Measurements from ENCODE around the gene DPYSL5.
A peak's percentile ranks its signal among the peaks of the same experiment; 100 is the strongest.

DPYSL5 gene

GRCh38 chr2:26847655-26848335, at the start of gene DPYSL5:
Gene DPYSL5 (plus strand): TSS chr2:26848132. CDS start chr2:26898500, 50,368 bp downstream.
- Histone ChIP-seq H3K79me2 (ENCODE audit: insufficient read depth, low read length) (no peaks in the 10 kb centered on the region), H3K36me3 (ENCODE audit: insufficient read depth, low read length) (no peaks in the 10 kb centered on the region), H2AFZ (ENCODE audit: low read length) (no peak within 1 kb of the TSS), H3K4me1 (ENCODE audit: insufficient read depth, low read length, severe bottlenecking) (no peaks in the 10 kb centered on the region), H3K4me2 (ENCODE audit: low read length) (peak within 1 kb of the TSS; percentile 59), H3K9me3 (ENCODE audit: low read length) (no peaks in the 10 kb centered on the region), H3K9me2 (ENCODE audit: low read depth, low read length) (no peaks in the 10 kb centered on the region), H3K9ac (ENCODE audit: low read length) (no peak within 1 kb of the TSS), H3K27ac (ENCODE audit: low read depth, low read length, poor library complexity, severe bottlenecking) (no peak within 1 kb of the TSS), H3F3A (ENCODE audit: insufficient read depth, low read length) (no peaks in the 10 kb centered on the region), H3K4me3 (ENCODE audit: low read depth, low read length, poor library complexity, severe bottlenecking) (peak within 1 kb of the TSS; percentile 51), H3K27me3 (ENCODE audit: insufficient read depth, low read length) (peaks cover 3% of the 10 kb centered on the region; the same call in 1 of the 2 replicates), H4K20me1 (ENCODE audit: insufficient read depth, low read length) (no peaks in the 10 kb centered on the region)
- TF ChIP-seq EZH2 (IDR thresholded peaks at IDR 0.05; ENCODE audit: borderline replicate concordance, low read length) = no peak
- TF ChIP-seq, protein P1, sequence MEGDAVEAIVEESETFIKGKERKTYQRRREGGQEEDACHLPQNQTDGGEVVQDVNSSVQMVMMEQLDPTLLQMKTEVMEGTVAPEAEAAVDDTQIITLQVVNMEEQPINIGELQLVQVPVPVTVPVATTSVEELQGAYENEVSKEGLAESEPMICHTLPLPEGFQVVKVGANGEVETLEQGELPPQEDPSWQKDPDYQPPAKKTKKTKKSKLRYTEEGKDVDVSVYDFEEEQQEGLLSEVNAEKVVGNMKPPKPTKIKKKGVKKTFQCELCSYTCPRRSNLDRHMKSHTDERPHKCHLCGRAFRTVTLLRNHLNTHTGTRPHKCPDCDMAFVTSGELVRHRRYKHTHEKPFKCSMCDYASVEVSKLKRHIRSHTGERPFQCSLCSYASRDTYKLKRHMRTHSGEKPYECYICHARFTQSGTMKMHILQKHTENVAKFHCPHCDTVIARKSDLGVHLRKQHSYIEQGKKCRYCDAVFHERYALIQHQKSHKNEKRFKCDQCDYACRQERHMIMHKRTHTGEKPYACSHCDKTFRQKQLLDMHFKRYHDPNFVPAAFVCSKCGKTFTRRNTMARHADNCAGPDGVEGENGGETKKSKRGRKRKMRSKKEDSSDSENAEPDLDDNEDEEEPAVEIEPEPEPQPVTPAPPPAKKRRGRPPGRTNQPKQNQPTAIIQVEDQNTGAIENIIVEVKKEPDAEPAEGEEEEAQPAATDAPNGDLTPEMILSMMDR (IDR thresholded peaks at IDR 0.05; ENCODE audit: low read length) = no peak

DNA sequence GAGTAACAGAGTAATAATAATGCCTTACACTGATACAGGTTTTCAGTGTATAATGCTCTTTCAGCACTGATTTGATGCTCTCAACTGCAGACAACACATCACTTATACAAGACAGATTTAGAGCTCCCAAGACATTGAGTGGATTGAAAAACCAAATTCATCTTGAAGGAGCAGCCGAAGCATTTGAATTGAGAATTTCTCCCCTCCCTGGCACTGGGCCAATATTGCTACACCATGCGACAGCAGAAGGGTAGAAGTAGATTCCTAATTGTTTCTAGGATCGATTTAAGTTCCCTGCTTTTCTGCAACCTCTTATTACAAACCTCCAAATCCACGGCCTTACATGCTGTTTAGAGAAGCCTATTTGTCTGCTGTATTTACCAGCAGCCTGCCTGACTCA, 46.6 kb upstream of the DPYSL5 start:
- no peaks in the 10 kb centered on the region; the same call in 1 of the 2 replicates for H3K79me2 ChIP-seq (ENCODE audit: insufficient read depth, low read length)
- H3K4me3 ChIP-seq (ENCODE audit: low read depth, low read length, poor library complexity, severe bottlenecking) = no peak overlapping the region
- H2AFZ ChIP-seq (ENCODE audit: low read length) = no peak overlapping the region
- no peak overlapping the region for H3K4me2 ChIP-seq (ENCODE audit: low read length)
- H3F3A ChIP-seq (ENCODE audit: insufficient read depth, low read length) = no peaks in the 10 kb centered on the region
- H3K36me3 ChIP-seq (ENCODE audit: insufficient read depth, low read length) = peaks cover 32% of the 10 kb centered on the region
- no peaks in the 10 kb centered on the region for H3K4me1 ChIP-seq (ENCODE audit: insufficient read depth, low read length, severe bottlenecking)
- H3K9me2 ChIP-seq (ENCODE audit: low read depth, low read length) = no peaks in the 10 kb centered on the region
- H3K9me3 ChIP-seq (ENCODE audit: low read length) = no peaks in the 10 kb centered on the region
- H3K27me3 ChIP-seq (ENCODE audit: insufficient read depth, low read length) = 0 out of 2 replicates have a peak, but pooled peaks cover 2% of the 10 kb centered on the region
- H4K20me1 ChIP-seq (ENCODE audit: insufficient read depth, low read length) = no peaks in the 10 kb centered on the region
- H3K27ac ChIP-seq (ENCODE audit: low read depth, low read length, poor library complexity, severe bottlenecking) = no peak overlapping the region
- no peak overlapping the region for H3K9ac ChIP-seq (ENCODE audit: low read length)
- TF ChIP-seq, protein P1 (IDR thresholded peaks at IDR 0.05; ENCODE audit: low read length) = no peak
- TF ChIP-seq EZH2 (IDR thresholded peaks at IDR 0.05; ENCODE audit: borderline replicate concordance, low read length) = no peak

DNA sequence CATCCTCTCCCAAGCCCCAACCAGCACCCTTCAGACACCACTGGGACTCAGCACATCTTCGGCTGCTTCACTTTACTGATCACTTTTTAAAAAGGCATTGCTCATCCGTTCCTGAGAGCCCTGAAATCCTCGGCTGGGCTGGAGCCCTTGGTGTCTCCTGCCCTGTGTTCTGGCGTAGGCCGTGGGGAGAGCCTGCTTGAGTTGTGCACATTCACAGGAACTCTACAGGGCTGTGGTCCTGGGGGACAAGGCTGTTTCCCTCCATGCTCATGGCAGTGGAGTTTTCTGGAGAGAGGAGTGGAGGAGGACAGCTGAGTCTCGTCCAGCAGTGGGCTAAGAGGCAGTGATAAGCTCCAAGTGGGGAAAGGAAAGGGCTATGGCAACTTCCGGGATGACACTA, 46.1 kb upstream of the DPYSL5 start:
- Histone ChIP-seq H3K36me3 (ENCODE audit: insufficient read depth, low read length) (peaks cover 27% of the 10 kb centered on the region), H3K9me3 (ENCODE audit: low read length) (no peaks in the 10 kb centered on the region), H3F3A (ENCODE audit: insufficient read depth, low read length) (no peaks in the 10 kb centered on the region), H4K20me1 (ENCODE audit: insufficient read depth, low read length) (no peaks in the 10 kb centered on the region), H3K4me2 (ENCODE audit: low read length) (no peak overlapping the region), H3K9ac (ENCODE audit: low read length) (no peak overlapping the region), H3K4me1 (ENCODE audit: insufficient read depth, low read length, severe bottlenecking) (no peaks in the 10 kb centered on the region), H3K27ac (ENCODE audit: low read depth, low read length, poor library complexity, severe bottlenecking) (no peak overlapping the region), H3K27me3 (ENCODE audit: insufficient read depth, low read length) (0 out of 2 replicates have a peak, but pooled peaks cover 2% of the 10 kb centered on the region), H3K79me2 (ENCODE audit: insufficient read depth, low read length) (no peaks in the 10 kb centered on the region), H3K4me3 (ENCODE audit: low read depth, low read length, poor library complexity, severe bottlenecking) (no peak overlapping the region), H2AFZ (ENCODE audit: low read length) (no peak overlapping the region), H3K9me2 (ENCODE audit: low read depth, low read length) (no peaks in the 10 kb centered on the region)
- TF ChIP-seq EZH2 (IDR thresholded peaks at IDR 0.05; ENCODE audit: borderline replicate concordance, low read length) = no peak
- TF ChIP-seq, protein P1 (IDR thresholded peaks at IDR 0.05; ENCODE audit: low read length) = no peak
